C4-2B (cell line): ENCODE measurements around the gene HSPG2.

Experiments
- ZFX ChIP-seq: fragments of 450-650 bp; IDR thresholded peaks from 2 replicates; pipeline ENCODE4 v1.6.1; 2017
- TF ChIP-seq, protein P1 (sequence below): fragments of 450-650 bp; conservative IDR thresholded peaks from 2 replicates; pipeline ENCODE4 v1.5.1; 2017; ENCODE audit warnings: mild to moderate bottlenecking

GRCh38 chr1:21779613-21780521 is 157.2 kb downstream of the HSPG2 start:
- TF ChIP-seq, protein P1, sequence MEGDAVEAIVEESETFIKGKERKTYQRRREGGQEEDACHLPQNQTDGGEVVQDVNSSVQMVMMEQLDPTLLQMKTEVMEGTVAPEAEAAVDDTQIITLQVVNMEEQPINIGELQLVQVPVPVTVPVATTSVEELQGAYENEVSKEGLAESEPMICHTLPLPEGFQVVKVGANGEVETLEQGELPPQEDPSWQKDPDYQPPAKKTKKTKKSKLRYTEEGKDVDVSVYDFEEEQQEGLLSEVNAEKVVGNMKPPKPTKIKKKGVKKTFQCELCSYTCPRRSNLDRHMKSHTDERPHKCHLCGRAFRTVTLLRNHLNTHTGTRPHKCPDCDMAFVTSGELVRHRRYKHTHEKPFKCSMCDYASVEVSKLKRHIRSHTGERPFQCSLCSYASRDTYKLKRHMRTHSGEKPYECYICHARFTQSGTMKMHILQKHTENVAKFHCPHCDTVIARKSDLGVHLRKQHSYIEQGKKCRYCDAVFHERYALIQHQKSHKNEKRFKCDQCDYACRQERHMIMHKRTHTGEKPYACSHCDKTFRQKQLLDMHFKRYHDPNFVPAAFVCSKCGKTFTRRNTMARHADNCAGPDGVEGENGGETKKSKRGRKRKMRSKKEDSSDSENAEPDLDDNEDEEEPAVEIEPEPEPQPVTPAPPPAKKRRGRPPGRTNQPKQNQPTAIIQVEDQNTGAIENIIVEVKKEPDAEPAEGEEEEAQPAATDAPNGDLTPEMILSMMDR, result no peak
- no peak for TF ChIP-seq ZFX
